Ishikawa (cell line): ENCODE measurements around the gene TLE4.

Source experiments
- EP300 ChIP-seq: IDR thresholded peaks from 2 replicates; pipeline ENCODE4 v1.6.1; 2012; ENCODE audit warnings: borderline replicate concordance
- MAX ChIP-seq: IDR thresholded peaks from 2 replicates; pipeline ENCODE4 v1.6.1; 2012
- RAD21 ChIP-seq: IDR thresholded peaks from 2 replicates; pipeline ENCODE4 v1.6.1; 2012; ENCODE audit warnings: low read depth
- TAF1 ChIP-seq: IDR thresholded peaks from 2 replicates; pipeline ENCODE4 v1.6.1; 2012; ENCODE audit warnings: low read depth, mild to moderate bottlenecking
- TCF12 ChIP-seq: IDR thresholded peaks from 2 replicates; pipeline ENCODE4 v1.6.1; 2012; ENCODE audit warnings: low read depth
- YY1 ChIP-seq: IDR thresholded peaks from 2 replicates; pipeline ENCODE4 v1.6.1; 2012; ENCODE audit warnings: low read depth

- no peak for TF ChIP-seq TCF12
- no peak for TF ChIP-seq MAX
- TF ChIP-seq YY1 = no peak
- no peak for TF ChIP-seq EP300
- TF ChIP-seq RAD21 = no peak
- no peak for TF ChIP-seq TAF1
These were observed 7.7 kb upstream of the TLE4 start for GRCh38 chr9:79564105-79564504.
